Natural killer cell (primary cell): ENCODE results near the gene GC. TPM values are rescaled to one million over a fixed set of nuclear protein-coding genes. Genes with fewer than 3 reads are reported as not detected.

ENCODE experiments used
- ATAC-seq, 3 donors: fragments of 150-1000 bp in 2 of 3; fragments of 200-7000 bp in 1 of 3; cut with Tn5 transposase; 1 replicate in 1 of 3; 2 replicates in 2 of 3; pipeline ENCODE4 v1.10.0; 2021; ENCODE audit warnings: mild to moderate bottlenecking in 2 of 3, moderate library complexity in 2 of 3
- DNase-seq, 2 donors: peaks; one replicate each; pipeline versions ENCODE4 v3.0.0 to v3.0.0-alpha.2; 2013 to 2021; ENCODE audit warnings: mixed read lengths in 1 of 2
- H3K27ac ChIP-seq: one replicate; pipeline ENCODE4 v1.5.1; 2013; ENCODE audit warnings: mild to moderate bottlenecking, low read length
- H3K27me3 ChIP-seq: one replicate; pipeline ENCODE4 v1.6.1; 2013; ENCODE audit warnings: low read length; ENCODE audit not compliant: control insufficient read depth, insufficient read depth
- H3K36me3 ChIP-seq: one replicate; pipeline ENCODE4 v1.6.1; 2013; ENCODE audit warnings: low read length; ENCODE audit not compliant: control insufficient read depth, insufficient read depth
- H3K4me1 ChIP-seq: one replicate; pipeline ENCODE4 v1.6.1; 2013; ENCODE audit warnings: low read length; ENCODE audit not compliant: control insufficient read depth, insufficient read depth
- H3K4me3 ChIP-seq: one replicate; pipeline ENCODE4 v1.5.1; 2013; ENCODE audit warnings: low read length
- H3K9me3 ChIP-seq: one replicate; pipeline ENCODE4 v1.6.1; 2013; ENCODE audit warnings: low read length; ENCODE audit not compliant: control insufficient read depth, insufficient read depth
- H3K27ac Mint-ChIP-seq, 2 donors: one replicate each; pipeline ENCODE4 v1.8.0; 2022; ENCODE audit warnings: mild to moderate bottlenecking in 2 of 2, mixed read lengths in 2 of 2, moderate library complexity in 1 of 2
- H3K27me3 Mint-ChIP-seq, 2 donors: one replicate each; pipeline ENCODE4 v1.8.0; 2022; ENCODE audit warnings: low read depth in 2 of 2, mixed read lengths in 2 of 2
- H3K36me3 Mint-ChIP-seq: one replicate; pipeline ENCODE4 v1.8.0; 2022; ENCODE audit warnings: mixed read lengths
- H3K4me1 Mint-ChIP-seq, 2 donors: one replicate each; pipeline ENCODE4 v1.8.0; 2022; ENCODE audit warnings: mixed read lengths in 2 of 2
- H3K4me3 Mint-ChIP-seq: one replicate; pipeline ENCODE4 v1.8.0; 2022; ENCODE audit warnings: mild to moderate bottlenecking, moderate library complexity, mixed read lengths
- H3K9me3 Mint-ChIP-seq, 2 donors: one replicate each; pipeline ENCODE4 v1.8.0; 2022; ENCODE audit warnings: mixed read lengths in 2 of 2
- CTCF ChIP-seq: fragments of 200-600 bp; IDR thresholded peaks from one replicate; pipeline ENCODE4 v1.8.0; 2022; ENCODE audit warnings: antibody characterized with exemption
- WGBS: methylation state at CpG from one replicate; pipeline ENCODE4 v1.1.7; 2013; ENCODE audit warnings: missing lambda C conversion rate; ENCODE audit not compliant: insufficient coverage; 5-methylcytosine and 5-hydroxymethylcytosine counted together
- intact Hi-C: fragments of 100-400 bp; cut with micrococcal nuclease; formaldehyde crosslinking; loops from one replicate; pipeline ENCODE4 v1.14.2; 2022
- total RNA-seq, 4 donors: library from RNA; stranded (reverse); fragments of 120-200 nt in 1 of 4; gene quantifications; one replicate each; pipeline versions ENCODE4 v1.2.3 to v1.2.4, GENCODE V29; 2013 to 2022

The GC gene
- total RNA-seq, 3 donors from 2014 or later (not counting 1 experiment from before 2014, with no cell fraction given), result not detected

GRCh38 chr4:71769434-71769833 is 14.4 kb downstream of the GC start:
- Mint-ChIP-seq H3K4me1 (no peaks in the 10 kb centered on the region), H3K27me3 (peaks cover 0 to 14% of the 10 kb centered on the region in 2 donors), H3K27ac (no peak overlapping the region), H3K4me3 (no peak overlapping the region), H3K36me3 (no peaks in the 10 kb centered on the region), H3K9me3 (no peaks in the 10 kb centered on the region)
- TF ChIP-seq CTCF, result no peak
- intact Hi-C loops, result no loop called here
- no peak for DNase-seq
- Histone ChIP-seq H3K36me3 (no peaks in the 10 kb centered on the region), H3K4me3 (no peak overlapping the region), H3K9me3 (no peaks in the 10 kb centered on the region), H3K4me1 (no peaks in the 10 kb centered on the region), H3K27me3 (no peaks in the 10 kb centered on the region), H3K27ac (no peak overlapping the region)
- 83% methylated on average over 1 of the region's 3 CpGs for WGBS
- no peak for ATAC-seq

GRCh38 chr4:71768123-71768522 is 15.8 kb downstream of the GC start:
- no peaks in the 10 kb centered on the region for H3K9me3 ChIP-seq
- TF ChIP-seq CTCF, result no peak
- H3K4me1 ChIP-seq, result no peaks in the 10 kb centered on the region
- no peaks in the 10 kb centered on the region for H3K27me3 ChIP-seq
- H3K27me3 Mint-ChIP-seq, result peaks cover 0 to 14% of the 10 kb centered on the region in 2 donors
- intact Hi-C loops, result no loop called here
- no peak overlapping the region for H3K27ac ChIP-seq
- H3K4me1 Mint-ChIP-seq, result no peaks in the 10 kb centered on the region
- no peaks in the 10 kb centered on the region for H3K36me3 Mint-ChIP-seq
- no peak overlapping the region for H3K4me3 Mint-ChIP-seq
- DNase-seq, result no peak
- no peaks in the 10 kb centered on the region for H3K36me3 ChIP-seq
- no peaks in the 10 kb centered on the region for H3K9me3 Mint-ChIP-seq
- 56% methylated on average over 7 of the region's 7 CpGs for WGBS
- no peak overlapping the region for H3K4me3 ChIP-seq
- H3K27ac Mint-ChIP-seq, result no peak overlapping the region
- no peak for ATAC-seq

GRCh38 chr4:71765821-71766383 is 18.0 kb downstream of the GC start:
- Mint-ChIP-seq H3K4me3 (no peak overlapping the region), H3K9me3 (no peaks in the 10 kb centered on the region), H3K27ac (no peak overlapping the region), H3K27me3 (peaks cover 6 to 19% of the 10 kb centered on the region in 2 donors), H3K4me1 (no peaks in the 10 kb centered on the region), H3K36me3 (no peaks in the 10 kb centered on the region)
- ATAC-seq, result no peak
- no peak overlapping the region for H3K4me3 ChIP-seq
- WGBS, result 14% methylated on average over 1 of the region's 2 CpGs
- TF ChIP-seq CTCF, result no peak
- H3K9me3 ChIP-seq, result no peaks in the 10 kb centered on the region
- intact Hi-C loops, result no loop called here
- no peaks in the 10 kb centered on the region for H3K36me3 ChIP-seq
- DNase-seq, result no peak
- H3K4me1 ChIP-seq, result no peaks in the 10 kb centered on the region
- H3K27ac ChIP-seq, result no peak overlapping the region
- no peaks in the 10 kb centered on the region for H3K27me3 ChIP-seq

- Histone ChIP-seq H3K36me3 (no peaks in the 10 kb centered on the region), H3K4me3 (no peak overlapping the region), H3K4me1 (no peaks in the 10 kb centered on the region), H3K9me3 (no peaks in the 10 kb centered on the region), H3K27ac (no peak overlapping the region), H3K27me3 (no peaks in the 10 kb centered on the region)
- Mint-ChIP-seq H3K27me3 (peaks cover 6 to 23% of the 10 kb centered on the region in 2 donors), H3K4me1 (no peaks in the 10 kb centered on the region), H3K9me3 (no peaks in the 10 kb centered on the region), H3K27ac (no peak overlapping the region), H3K36me3 (no peaks in the 10 kb centered on the region), H3K4me3 (no peak overlapping the region)
- intact Hi-C loops, result no loop called here
- ATAC-seq, result no peak
- WGBS, result 74% methylated on average over 4 of the region's 4 CpGs
- TF ChIP-seq CTCF, result no peak
- no peak for DNase-seq
Observed at GRCh38 chr4:71765350-71765749, 18.5 kb downstream of the GC start.
